Hindlimb muscle (tissue), 1 donor: ENCODE data around the gene SGPL1. TPM values are rescaled to one million over a fixed set of nuclear protein-coding genes. Genes with fewer than 3 reads are reported as not detected.

ENCODE experiments used
- DNase-seq: peaks from one replicate; pipeline ENCODE4 v3.0.0-alpha.2; 2013
- polyA plus RNA-seq: library from polyadenylated mRNA; unstranded; fragments of 120-200 nt; gene quantifications from one replicate; pipeline ENCODE4 v1.2.1, GENCODE V29; 2013; ENCODE audit not compliant: insufficient read length

SGPL1 gene
- polyA plus RNA-seq, 1 donor = 31.7 TPM

DNA sequence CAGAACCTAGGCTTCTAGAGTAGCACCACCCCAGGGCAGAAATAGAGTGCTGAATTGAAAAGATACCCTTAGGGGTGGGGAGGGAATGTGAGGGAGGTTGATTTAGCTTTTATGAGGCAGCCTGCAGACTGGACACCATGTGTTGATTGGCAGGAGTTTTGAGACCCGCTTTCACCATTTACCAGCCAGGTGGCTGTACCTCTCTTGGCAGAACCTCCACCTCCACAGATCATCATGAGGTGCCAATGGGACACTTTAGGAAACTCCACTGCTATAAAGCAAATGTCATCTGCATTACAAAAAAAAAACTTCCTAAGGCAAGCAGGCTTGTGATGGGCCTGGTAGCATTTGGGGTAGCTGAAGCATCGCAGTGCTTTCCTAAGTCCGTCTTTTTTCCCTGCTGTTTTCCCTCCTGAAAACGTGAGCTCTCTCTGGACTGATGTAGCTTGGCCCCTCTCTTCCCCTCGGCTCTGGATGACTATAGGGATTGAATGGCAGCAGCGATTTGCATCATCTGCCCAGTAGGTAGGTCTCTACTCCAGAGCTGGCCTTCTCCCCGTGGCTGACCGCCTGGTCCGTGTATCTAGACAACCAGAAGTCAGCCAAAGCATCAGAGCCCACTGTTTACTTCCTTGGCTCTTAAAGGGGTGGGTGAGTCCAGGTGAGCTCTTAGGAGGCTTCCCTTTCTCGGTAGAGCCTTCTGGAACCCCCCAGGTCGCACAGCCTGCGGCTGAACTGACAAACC lies 71.3 kb downstream of the SGPL1 start:
- no peak for DNase-seq

DNA sequence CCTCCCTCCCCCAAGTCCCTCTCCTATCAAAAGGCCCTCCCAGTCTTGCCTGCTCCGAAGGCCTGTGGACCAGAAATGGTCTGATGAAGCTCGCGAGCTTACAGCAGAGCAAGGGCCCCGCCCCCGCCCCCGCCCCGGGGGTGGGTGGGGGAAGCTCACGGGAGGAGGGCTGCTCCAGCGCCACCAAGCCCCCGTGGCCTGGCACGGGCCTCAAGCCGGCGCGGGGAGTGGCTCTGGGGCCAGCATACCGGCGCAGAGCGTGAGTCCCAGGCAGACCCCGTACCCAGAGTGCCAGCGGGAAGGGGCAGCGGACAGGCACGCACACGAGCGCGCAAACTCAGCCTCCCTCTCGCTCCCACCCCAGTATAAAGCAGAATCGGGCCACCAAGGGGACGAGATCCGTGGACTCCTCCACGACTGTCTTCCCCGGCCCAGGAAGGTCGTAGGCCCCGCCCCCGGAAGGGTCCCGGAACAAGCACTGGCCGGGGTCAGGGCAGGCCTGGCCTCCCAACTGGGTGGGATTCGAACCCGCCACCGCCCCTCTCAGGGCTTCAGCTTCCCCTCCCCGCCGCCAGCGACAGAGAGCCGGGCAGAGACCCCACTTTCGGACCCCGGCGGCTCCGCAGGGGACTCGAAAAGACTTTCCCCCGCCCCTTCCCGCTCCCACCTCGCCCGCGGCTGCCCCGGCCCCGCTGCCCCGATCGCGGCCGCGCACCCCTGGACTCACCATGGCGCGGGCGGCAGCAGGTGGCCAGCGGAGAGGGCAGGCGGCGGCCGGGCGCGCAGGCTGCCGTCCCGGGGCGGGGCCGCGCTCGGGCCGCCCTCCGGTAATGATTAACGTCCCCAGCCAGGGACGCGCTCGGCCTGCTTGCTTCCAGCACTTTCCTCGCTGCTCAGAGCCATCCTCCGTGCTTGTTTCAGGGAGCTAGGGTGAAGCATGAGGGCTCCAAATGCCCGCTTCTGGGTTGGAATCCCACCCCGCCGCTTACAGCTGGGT lies 72.4 kb downstream of the SGPL1 start, which contains the start of gene PCBD1:
Gene PCBD1 (minus strand): TSS at position 762 of the 997 bp plus-strand sequence. CDS start 32 bp downstream, at position 730.
- peak; percentile 77 for DNase-seq

DNA sequence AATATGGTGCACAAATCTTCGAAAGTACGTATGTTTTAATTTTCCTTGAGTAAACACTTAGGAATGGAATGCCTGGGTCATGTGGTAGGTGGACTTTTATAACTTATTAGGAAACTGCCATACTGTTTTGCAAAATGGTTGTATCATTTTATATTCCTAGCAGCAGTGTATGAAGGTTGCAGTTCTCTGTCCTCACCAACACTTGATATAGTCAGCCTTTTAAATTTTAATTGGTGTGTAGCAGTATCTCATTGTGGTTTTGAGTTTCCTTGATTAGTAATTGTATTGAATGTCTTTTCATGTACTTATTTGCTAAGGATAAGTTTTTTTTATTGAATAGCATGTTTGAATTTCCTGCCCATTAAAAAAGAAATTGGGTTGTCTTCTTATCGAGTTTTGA lies 73.5 kb downstream of the SGPL1 start:
- DNase-seq = no peak

DNA sequence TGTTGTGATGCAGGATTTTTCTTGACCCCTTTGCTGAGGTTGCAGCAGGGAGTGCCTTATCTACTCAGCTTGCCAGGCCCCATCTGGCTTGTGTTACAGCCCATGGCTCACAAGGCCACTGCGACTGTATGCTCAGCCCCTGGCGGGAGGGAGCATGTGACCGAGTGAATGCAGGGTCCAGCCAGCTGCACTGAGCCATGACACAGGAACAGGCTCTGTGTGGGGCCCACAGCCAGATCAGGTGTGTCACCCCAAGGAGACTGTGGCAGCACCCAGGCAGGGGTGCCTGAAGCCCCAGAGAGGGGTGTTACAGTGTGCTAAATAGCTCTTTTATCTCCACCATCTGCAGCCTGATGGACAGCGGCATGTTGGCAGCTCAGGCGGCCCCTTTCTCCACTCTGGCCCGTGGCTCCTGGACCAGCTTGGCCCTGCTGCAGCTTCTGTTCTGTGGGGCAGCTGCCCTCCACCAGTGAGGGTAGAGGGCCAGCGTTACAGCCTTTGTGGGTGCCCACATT lies 75.2 kb downstream of the SGPL1 start:
- no peak for DNase-seq

DNA sequence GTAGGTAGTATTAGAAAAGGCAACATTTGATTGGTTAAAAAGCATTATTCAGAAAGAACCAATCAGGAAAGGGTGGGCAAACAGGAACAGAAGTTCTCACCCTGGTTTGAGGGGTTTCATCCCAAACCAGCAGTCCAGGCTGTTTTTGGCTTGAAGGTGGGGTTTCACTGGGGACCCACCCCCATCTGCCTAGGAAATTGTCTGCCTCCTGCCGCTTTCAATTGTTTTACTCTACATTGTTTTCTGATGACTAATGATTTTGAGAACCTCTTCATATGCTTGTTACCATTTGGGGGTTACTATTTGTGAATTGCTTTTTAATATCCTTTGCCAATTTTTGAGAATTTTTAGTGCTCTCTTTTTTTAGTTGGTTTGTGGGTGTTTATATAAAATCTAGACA lies 75.9 kb downstream of the SGPL1 start:
- no peak for DNase-seq

DNA sequence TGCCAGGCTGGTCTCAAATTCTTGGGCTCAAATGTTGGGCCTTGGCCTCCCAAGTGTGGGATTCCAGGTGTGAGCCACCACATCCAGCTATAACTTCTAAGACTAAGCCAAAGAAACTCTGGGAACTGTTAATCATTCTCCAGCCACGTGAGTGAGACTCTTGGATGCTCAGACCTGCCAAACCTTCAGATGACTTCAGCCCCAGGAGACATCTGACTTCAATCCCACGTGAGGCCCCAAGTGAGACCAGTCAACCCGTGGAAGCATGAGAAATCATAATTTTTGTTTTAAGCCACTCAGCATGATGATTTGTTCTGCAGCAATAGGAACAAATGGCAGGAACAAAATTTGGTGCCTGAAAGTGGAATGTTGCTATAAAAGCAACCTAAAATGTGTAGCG lies 76.9 kb downstream of the SGPL1 start:
- no peak for DNase-seq

DNA sequence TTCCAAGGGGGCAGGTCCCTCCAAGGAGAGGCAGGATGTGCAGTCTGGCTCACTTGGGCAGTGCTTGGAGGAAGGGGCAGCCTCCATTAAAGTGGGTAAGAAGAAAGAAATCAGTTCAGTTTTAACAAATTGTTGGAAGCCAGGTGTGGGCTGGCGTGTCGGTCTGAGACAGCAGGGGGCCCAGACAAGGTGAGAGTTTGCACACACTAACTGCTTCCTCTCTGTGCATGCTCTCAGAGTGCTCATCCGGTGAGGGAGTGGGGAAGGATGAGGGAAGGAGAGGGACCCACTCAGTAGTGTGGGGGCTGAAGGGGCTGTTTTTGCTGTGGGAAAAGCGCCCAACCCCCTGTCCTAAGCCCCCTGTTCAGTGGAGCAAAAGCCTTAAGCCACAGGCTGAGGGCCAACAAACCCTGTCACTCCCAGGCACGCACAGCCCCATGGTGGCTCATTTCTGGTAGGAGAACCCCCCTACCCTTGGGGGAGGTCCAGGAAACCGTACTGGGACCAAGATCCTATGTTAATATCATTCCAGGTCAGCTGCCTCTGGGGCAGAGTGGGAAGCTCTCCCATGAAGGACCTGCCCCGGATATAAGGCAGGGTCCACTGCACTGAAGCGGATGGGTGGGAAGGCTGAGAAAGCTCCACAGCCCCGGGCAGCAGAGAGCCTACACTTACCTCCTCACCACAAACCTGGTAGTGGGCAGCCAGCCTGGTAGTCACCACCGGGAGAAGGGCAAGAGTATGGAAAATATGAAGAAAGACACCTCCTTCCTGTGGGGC lies 77.7 kb downstream of the SGPL1 start:
- no peak for DNase-seq

DNA sequence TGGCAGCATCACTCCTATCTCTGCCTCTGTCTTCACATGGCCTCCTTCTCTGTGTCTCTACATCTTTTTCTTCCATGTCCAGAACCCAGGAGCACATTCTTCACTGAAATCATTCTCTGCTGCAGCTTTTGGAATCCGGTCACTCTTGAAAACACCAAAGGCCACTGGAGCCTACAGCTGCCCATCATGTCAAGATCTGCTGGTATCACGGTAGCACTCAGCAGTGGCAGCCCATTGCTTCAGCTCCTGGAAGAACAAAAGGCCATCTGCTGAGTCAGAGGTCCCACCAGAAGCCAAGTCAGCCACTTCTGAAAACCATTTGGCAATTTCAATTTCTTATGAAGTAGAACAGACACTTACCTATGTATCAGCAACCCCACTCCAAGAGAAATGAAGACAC lies 78.7 kb downstream of the SGPL1 start:
- no peak for DNase-seq

DNA sequence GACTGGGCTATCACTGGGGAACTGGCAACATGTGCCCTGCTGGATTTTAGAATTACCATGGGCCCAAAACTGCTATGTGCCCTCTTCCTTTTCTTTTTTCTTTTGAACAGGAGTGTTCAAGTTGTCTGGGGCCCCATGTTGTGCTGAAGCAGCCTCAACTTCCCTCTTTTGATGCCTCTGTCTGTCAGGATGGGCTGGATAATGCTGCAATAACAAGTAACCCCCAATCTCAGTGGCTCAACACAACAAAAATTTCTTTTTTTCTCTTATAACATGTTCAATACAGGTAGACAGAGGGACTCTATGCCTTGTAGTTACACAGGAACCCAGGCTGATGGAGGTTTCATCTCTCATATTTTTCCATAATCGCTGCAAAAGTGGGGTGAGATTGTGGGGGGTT lies 80.8 kb downstream of the SGPL1 start:
- no peak for DNase-seq

DNA sequence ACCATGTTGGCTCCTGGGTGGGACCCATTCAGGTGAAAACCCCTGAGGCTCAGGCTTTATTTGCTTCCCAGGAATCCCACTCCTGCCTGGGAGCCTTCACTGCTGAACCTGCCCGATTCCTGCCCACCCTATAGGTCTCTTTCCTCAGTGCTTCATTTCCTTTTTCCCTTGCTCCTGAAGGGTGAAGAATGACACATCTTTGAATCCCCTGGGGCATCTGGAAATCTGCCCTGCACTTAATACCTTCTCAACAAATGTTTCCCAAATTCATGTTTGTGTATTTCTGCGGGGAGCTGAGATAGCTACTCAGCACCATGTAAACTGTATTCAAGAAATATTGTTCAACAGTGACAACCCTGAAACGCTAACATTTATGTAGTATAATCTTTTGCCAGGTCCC lies 82.9 kb downstream of the SGPL1 start:
- no peak for DNase-seq

DNA sequence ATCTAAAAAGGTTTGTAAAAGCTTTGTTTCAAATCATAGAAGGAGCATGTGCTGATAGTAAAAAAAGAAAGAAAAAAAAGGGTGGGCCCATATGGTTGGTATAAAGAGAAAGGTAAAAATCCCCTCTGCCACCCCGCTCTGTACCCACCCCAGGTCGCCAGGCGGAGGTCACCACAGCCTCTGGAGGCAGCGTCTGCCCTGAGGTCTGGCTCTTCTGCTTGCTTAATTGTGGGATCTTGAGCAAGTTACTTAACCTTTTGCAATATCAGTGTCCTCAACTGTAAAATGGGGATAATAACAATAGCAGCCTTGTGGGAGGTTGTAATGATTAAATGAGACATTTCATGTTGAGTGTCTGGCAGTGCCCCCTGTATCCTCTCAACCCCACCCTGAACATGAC lies 83.3 kb downstream of the SGPL1 start:
- no peak for DNase-seq

DNA sequence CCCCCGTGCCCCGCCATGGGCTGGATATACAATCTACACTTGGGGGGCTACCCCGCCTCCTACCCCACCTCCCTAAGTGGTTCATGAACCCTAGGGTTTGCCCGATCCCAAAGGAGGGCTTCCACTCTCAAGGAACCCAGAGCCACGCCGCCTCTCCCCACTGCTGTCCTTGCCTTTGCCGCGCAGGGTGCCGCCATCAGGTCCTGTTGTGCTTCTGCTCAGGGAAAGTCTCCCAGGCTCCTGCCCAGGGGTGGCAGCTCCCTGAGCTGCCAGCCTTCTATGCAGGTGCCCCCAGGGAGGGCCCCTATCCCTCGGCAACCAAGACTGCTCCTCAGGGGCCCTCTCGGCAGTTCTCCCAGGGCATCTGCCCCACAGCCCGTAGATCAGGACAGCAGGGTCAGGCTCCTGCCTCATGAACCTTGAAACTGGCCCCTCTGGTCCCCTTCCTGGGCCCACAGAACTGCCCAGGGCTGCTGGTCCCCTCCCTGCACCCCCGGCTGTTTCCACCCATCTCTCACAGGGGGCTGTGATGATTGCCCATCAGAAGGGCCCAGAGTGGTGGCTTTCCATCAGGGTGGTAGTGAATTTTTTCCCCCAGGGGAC lies 85.6 kb downstream of the SGPL1 start:
- DNase-seq = no peak

DNA sequence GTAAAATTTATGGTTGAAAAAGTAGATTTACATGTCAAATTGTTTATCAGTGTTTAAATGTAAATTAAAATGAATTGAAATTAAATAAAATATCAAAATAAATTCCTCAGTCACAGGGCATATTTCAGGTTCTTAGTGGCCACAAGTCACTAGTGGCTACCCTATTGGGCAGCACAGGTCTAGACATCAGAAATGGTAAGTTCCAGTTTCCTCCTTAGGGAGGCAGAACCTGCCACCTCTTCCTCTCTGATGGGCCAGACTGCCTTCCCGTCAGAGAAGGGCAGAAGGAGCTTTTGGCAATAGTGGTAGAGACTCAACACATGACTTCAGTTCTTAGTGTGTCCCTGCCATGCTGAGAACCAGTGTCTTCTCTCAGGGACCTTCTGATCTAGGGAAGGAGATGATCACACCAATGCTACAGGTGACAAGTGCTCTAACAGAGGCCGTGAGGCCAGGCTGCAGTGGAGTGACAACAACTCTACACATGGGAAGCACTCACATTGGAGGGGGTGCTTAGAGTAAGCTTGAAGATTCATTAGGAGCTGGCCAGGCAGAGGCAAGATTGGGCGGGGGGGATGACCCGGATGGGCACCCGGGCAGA lies 87.0 kb downstream of the SGPL1 start:
- DNase-seq = no peak

DNA sequence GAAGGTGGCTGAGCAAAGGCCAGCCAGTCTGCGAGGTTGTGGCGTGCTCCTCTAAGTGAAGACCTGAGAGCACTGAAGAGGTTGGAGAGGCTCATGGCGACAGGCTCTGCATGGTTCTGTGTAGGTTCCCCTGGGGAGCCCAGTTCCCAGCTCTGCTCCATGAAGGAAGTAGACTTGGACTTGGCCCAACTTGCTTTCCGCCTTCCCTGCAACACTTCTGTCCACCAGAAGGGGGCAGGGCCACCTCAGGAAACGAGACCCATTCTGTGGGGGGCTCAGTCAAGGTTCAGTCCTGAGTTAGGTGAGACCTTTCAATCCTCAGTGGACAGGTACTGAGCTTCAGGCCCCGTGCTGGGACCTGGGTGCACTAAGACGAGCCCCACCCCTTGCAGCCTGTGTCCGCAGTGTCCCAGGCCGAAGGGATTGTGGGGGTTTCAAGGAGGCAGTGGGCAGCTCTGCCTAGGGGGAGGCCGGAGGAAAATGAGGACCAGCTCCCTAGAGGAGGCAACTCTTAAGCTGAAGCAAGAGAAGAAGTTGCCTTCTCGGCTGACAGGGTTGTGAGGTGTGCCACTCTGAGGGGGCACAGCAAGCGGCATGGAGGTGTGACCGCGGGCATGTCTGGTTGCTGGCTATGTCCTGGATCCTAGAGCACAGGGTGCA lies 87.6 kb downstream of the SGPL1 start:
- peak; percentile 68 for DNase-seq

DNA sequence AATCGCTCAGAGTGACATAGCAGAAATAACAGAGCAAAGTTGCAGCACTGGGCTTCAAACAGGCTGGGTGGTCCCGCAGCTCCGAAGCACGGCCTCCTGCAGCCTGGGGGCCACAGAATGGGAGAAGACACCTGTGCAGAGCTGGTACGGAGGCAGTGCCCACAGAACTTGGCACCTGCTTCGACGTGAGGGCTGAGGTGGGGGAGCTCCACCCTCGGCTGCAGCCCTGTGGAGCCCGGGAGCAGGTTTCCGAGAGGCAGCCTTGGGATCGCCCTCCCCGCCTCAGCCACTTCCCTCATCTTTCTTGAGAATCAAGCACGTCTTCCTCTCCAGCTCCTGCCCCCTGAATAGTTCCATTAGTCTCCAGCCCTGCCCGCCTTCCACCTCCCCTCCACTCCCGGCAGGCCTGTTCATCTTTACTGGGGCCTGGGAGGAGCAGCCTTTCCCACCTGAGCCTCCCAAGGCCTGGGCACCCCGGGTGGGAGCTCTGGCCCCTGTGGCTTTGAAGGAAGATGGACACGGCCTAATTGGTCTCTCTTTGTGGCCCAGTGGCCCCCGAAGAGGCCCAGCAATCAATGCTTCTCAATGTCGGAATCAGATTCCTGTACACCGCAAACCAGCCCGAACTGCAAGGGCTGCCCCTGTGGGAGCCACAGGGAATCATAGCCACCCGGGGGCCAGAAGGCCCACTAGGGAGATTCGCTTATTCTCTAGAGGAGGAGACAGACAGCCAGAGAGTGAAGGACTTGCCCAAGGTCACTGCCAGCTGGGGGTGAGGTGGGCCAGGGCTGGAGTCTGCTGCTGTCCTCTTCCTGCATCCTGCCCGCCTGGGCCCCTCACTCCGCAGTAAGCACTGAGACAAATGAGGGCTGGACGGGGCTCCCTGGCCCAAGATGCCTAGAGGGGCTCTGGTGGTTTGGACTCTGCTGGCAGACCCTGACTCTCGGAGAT lies 89.6 kb downstream of the SGPL1 start:
- DNase-seq = no peak

DNA sequence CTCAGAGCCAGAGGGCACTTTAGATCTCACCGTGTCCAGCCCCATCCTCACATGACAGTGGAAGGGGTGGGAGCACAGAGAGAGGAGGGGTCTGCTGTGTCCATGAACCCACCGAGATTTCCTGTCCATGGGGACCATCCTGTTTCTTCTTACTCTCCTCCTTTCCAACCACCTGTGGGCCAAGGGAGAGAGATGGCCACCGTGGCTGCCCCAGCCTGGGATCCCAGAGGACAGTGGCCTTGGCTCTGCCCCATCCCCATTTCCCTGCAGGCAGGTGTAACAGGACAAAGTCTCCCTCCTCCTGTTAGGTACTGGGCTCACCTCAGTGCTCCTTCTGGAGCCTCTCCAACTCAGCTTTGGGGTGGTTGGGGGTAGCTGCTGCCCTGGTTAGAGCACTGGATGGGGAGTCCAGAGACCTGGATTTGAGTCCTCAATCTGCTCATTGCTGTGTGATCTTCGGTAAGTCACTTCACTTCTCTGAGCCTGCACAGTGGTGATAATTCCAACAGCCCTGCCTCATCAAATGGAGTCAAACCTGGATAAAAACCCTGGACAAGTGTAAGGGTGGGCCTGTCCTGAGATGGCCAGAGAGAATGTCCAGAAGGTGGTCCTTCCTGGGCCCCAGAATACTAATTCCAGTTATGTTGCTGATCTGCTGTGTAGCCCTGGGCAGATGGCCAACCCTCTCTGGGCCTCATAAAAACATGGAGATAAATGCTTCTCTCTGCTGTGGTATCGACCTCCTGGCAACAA lies 90.5 kb downstream of the SGPL1 start:
- DNase-seq = no peak

DNA sequence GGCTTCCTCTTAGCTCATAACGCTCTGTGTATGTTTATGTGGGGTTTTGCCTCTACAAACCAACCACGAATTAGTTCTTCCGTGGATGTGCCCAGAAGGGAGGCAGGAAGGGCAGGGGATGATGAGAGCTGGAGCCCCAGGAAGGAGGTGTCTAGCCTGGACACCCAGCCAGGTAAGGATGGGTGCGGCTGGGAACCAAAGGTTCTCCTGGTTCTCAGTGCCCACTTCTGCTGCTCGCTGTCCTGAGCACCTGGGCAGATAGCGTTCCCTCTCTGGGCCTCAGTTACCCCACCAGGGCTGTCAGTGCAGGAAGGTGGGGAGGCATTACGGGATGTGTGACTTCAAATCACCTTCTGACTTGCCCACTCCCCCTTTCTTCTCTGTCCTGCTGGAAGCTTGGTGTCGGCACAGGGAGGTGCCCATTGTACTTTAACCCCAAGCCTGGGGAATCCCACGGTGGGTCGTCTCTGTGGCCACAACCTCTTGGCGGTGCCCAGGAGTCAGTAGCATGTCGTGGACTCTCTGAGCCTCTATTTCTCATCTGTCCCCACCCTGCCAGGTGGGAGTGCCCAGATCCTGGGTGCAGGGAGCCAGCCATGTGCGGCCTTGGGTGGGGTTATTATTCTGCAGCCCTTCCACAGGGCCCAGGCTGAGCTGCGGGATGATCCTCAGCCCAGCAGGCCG lies 91.3 kb downstream of the SGPL1 start:
- DNase-seq = no peak

DNA sequence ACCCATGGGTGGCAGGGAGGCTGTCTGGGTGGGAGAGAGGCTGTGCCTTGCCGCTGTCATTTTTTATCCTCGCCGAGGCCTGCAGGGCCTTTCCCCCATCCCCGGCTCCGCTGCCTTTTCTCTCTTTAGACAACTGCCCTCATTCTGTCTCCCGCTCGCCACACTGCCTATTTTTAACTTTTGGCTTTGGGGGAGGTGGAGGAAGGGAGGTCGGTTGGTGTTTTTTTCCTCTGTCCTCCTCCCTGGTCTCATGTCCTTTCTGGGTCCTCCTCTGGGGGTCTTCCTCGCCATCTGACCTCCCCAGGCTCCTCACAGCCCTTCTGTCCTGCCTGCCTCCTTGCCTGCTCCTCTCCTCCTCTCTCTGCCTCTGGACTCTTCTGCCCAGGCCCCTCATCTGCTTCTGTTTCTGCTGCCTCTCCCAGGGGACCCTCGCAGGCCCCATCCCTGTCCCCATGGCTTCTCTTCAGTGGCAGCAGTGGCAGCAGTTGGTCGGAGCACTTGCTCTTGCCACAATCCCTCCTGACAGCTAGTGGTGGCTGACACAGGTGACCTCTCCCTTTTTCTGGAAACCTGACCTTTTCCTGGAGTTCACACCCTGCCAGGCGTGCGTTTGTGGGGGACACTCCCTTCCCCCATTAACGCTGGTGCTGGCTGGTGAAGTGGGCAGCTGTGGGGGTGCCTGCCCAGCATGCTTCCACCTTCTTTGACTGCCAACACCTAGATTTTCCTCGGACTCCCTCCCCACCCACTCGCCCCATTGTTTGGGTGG lies 92.1 kb downstream of the SGPL1 start:
- DNase-seq = no peak
